Measurements from ENCODE around the gene HPCAL1. TPM values are rescaled to one million over a fixed set of nuclear protein-coding genes. Genes with fewer than 3 reads are reported as not detected.
A peak's percentile ranks its signal among the peaks of the same experiment; 100 is the strongest.

HPCAL1 gene
- total RNA-seq, 1 experiment from 2014 or later, result 312 TPM

GRCh38 chr2:10410823-10411437, 108.2 kb downstream of the HPCAL1 start:
- Histone ChIP-seq H3K9me3 (ENCODE audit: low read length) (no peaks in the 10 kb centered on the region), H3K9me2 (replicated peaks; ENCODE audit: low read length) (no peaks in the 10 kb centered on the region), H3K27me3 (ENCODE audit: low read length) (no peaks in the 10 kb centered on the region), H3K4me3 (ENCODE audit: low read length) (no peak overlapping the region), H3K9ac (ENCODE audit: low read length) (no peak overlapping the region), H3K27ac (ENCODE audit: low read length) (no peak overlapping the region), H2AFZ (ENCODE audit: low read length) (no peak overlapping the region), H3K36me3 (ENCODE audit: low read depth, low read length) (peaks cover 36% of the 10 kb centered on the region), H3K4me2 (ENCODE audit: low read length) (no peak overlapping the region), H3K79me2 (ENCODE audit: low read length) (peaks cover 65% of the 10 kb centered on the region), H4K20me1 (ENCODE audit: low read length) (no peaks in the 10 kb centered on the region), H3K4me1 (ENCODE audit: insufficient read depth, low read length) (peaks cover 60% of the 10 kb centered on the region), H3F3A (ENCODE audit: low read length, unreplicated experiment) (peaks cover 21% of the 10 kb centered on the region)
- intact Hi-C loops (cut with micrococcal nuclease), result no loop called here
- BruUV-seq (replicated peaks), result no TSS peak
- DNase-seq (no peak), ATAC-seq (no peak)
- CTCF ChIA-PET, result no interaction called here
- TF ChIP-seq EZH2 (IDR thresholded peaks at IDR 0.05; ENCODE audit: low read length, unreplicated experiment) (no peak), CTCF (conservative IDR thresholded peaks at IDR 0.05; ENCODE audit: low read depth, low read length) (no peak), EZH2phosphoT487 (IDR thresholded peaks at IDR 0.05; ENCODE audit: borderline replicate concordance, low read length) (no peak)
- POLR2A ChIA-PET (ENCODE audit: unreplicated experiment), result no interaction called here

- Histone ChIP-seq H2AFZ (ENCODE audit: low read length) (no peak overlapping the region), H3K9ac (ENCODE audit: low read length) (no peak overlapping the region), H4K20me1 (ENCODE audit: low read length) (no peaks in the 10 kb centered on the region), H3K4me2 (ENCODE audit: low read length) (no peak overlapping the region), H3K27ac (ENCODE audit: low read length) (no peak overlapping the region), H3K4me1 (ENCODE audit: insufficient read depth, low read length) (peaks cover 54% of the 10 kb centered on the region), H3K9me2 (replicated peaks; ENCODE audit: low read length) (no peaks in the 10 kb centered on the region), H3K27me3 (ENCODE audit: low read length) (no peaks in the 10 kb centered on the region), H3K79me2 (ENCODE audit: low read length) (peaks cover 65% of the 10 kb centered on the region), H3K36me3 (ENCODE audit: low read depth, low read length) (peaks cover 33% of the 10 kb centered on the region), H3K9me3 (ENCODE audit: low read length) (no peaks in the 10 kb centered on the region), H3F3A (ENCODE audit: low read length, unreplicated experiment) (peaks cover 18% of the 10 kb centered on the region), H3K4me3 (ENCODE audit: low read length) (no peak overlapping the region)
- BruUV-seq (replicated peaks), result no TSS peak
- no peak for DNase-seq
- TF ChIP-seq CTCF (conservative IDR thresholded peaks at IDR 0.05; ENCODE audit: low read depth, low read length) (no peak), EZH2phosphoT487 (IDR thresholded peaks at IDR 0.05; ENCODE audit: borderline replicate concordance, low read length) (no peak), EZH2 (IDR thresholded peaks at IDR 0.05; ENCODE audit: low read length, unreplicated experiment) (no peak)
- ChIA-PET CTCF (no interaction called here), POLR2A (ENCODE audit: unreplicated experiment) (no interaction called here)
- ATAC-seq, result no peak
- intact Hi-C loops (cut with micrococcal nuclease), result no loop called here
Measured at GRCh38 chr2:10411557-10411956, 108.9 kb downstream of the HPCAL1 start.

GRCh38 chr2:10412380-10412779, 109.7 kb downstream of the HPCAL1 start:
- Histone ChIP-seq H3K27me3 (ENCODE audit: low read length) (no peaks in the 10 kb centered on the region), H4K20me1 (ENCODE audit: low read length) (no peaks in the 10 kb centered on the region), H3K36me3 (ENCODE audit: low read depth, low read length) (peaks cover 25% of the 10 kb centered on the region), H3K4me3 (ENCODE audit: low read length) (no peak overlapping the region), H3F3A (ENCODE audit: low read length, unreplicated experiment) (peaks cover 11% of the 10 kb centered on the region), H3K79me2 (ENCODE audit: low read length) (peaks cover 63% of the 10 kb centered on the region), H3K4me2 (ENCODE audit: low read length) (no peak overlapping the region), H2AFZ (ENCODE audit: low read length) (no peak overlapping the region), H3K27ac (ENCODE audit: low read length) (no peak overlapping the region), H3K9ac (ENCODE audit: low read length) (no peak overlapping the region), H3K9me3 (ENCODE audit: low read length) (no peaks in the 10 kb centered on the region), H3K4me1 (ENCODE audit: insufficient read depth, low read length) (peaks cover 47% of the 10 kb centered on the region), H3K9me2 (replicated peaks; ENCODE audit: low read length) (no peaks in the 10 kb centered on the region)
- ATAC-seq (no peak), DNase-seq (peak; percentile 62)
- intact Hi-C loops (cut with micrococcal nuclease), result no loop called here
- ChIA-PET POLR2A (ENCODE audit: unreplicated experiment) (no interaction called here), CTCF (no interaction called here)
- TF ChIP-seq EZH2phosphoT487 (IDR thresholded peaks at IDR 0.05; ENCODE audit: borderline replicate concordance, low read length) (no peak), CTCF (conservative IDR thresholded peaks at IDR 0.05; ENCODE audit: low read depth, low read length) (no peak), EZH2 (IDR thresholded peaks at IDR 0.05; ENCODE audit: low read length, unreplicated experiment) (no peak)
- BruUV-seq (replicated peaks), result no TSS peak
